Astrocyte of the hippocampus (primary cell): ENCODE results near the gene OTOP2.
"Not testable (repeated sequence)": the region's sequence is repeated elsewhere in the genome, so short reads cannot be mapped to it uniquely, and the experiment has no call there.

Source experiments
- DNase-seq: peaks from one replicate; pipeline ENCODE4 v3.0.0; 2011; ENCODE audit warnings: low read depth, low spot score

OTOP2 gene

GRCh38 chr17:74951680-74952421 is 27.8 kb downstream of the OTOP2 start:
- DNase-seq: no peak

- no peak for DNase-seq
Observed at GRCh38 chr17:74952431-74953133, 28.5 kb downstream of the OTOP2 start.

GRCh38 chr17:74953134-74953687 is 29.1 kb downstream of the OTOP2 start:
- DNase-seq: no peak

GRCh38 chr17:74954115-74954514 is 30.0 kb downstream of the OTOP2 start:
- no peak for DNase-seq

- no peak for DNase-seq
Observed at GRCh38 chr17:74954665-74955421, 30.8 kb downstream of the OTOP2 start.

GRCh38 chr17:74956093-74956492 is 32.0 kb downstream of the OTOP2 start:
- no peak for DNase-seq

- peak; percentile 78 for DNase-seq
Observed at GRCh38 chr17:74957935-74958740, 34.1 kb downstream of the OTOP2 start.

GRCh38 chr17:74959826-74960515 is 35.9 kb downstream of the OTOP2 start:
- peak; percentile 40 for DNase-seq

- peak; percentile 48 for DNase-seq
Observed at GRCh38 chr17:74960570-74961342, 36.7 kb downstream of the OTOP2 start.

- DNase-seq: peak; percentile 93
Observed at GRCh38 chr17:74961657-74962350, 37.7 kb downstream of the OTOP2 start.

GRCh38 chr17:74962622-74963394 is 38.7 kb downstream of the OTOP2 start:
- no peak for DNase-seq

- DNase-seq: no peak
Observed at GRCh38 chr17:74963656-74964055, 39.6 kb downstream of the OTOP2 start.

GRCh38 chr17:74964246-74964761 is 40.2 kb downstream of the OTOP2 start:
- no peak for DNase-seq

GRCh38 chr17:74964988-74965622 is 41.0 kb downstream of the OTOP2 start:
- DNase-seq: no peak

GRCh38 chr17:74968361-74968780 is 44.3 kb downstream of the OTOP2 start:
- no peak for DNase-seq

- DNase-seq: not testable (repeated sequence)
Observed at GRCh38 chr17:74969501-74969900, 45.4 kb downstream of the OTOP2 start.

- DNase-seq: no peak
Observed at GRCh38 chr17:74970395-74970794, 46.3 kb downstream of the OTOP2 start.
